HEK293T (cell line): Measurements from ENCODE around the gene SNAP91.

Experiments
- CTCF ChIA-PET: fragments of 350-600 bp; formaldehyde crosslinking; extraction: SDS; loops from one replicate; lab custom pipeline; 2021; ENCODE audit warnings: antibody characterized with exemption, inconsistent platforms; lab: Yijun Ruan, JAX
- POLR2A ChIA-PET: fragments of 350-600 bp; formaldehyde crosslinking; extraction: SDS; loops from one replicate; lab custom pipeline; 2020; ENCODE audit warnings: antibody characterized with exemption, inconsistent platforms; lab: Yijun Ruan, JAX
- DNase-seq: peaks from one replicate; pipeline ENCODE4 v3.0.0; 2012; ENCODE audit warnings: mixed read lengths; ENCODE audit errors: extremely low spot score
- ARNT ChIP-seq: fragments of 450-650 bp; IDR thresholded peaks from 2 replicates; pipeline ENCODE4 v1.6.1; 2017; ENCODE audit warnings: mild to moderate bottlenecking
- BHLHE40 ChIP-seq: fragments of 450-650 bp; IDR thresholded peaks from 2 replicates; pipeline ENCODE4 v1.6.1; 2016; ENCODE audit warnings: mild to moderate bottlenecking, moderate library complexity, borderline replicate concordance
- CTBP1 ChIP-seq: fragments of 450-650 bp; IDR thresholded peaks from 2 replicates; pipeline ENCODE4 v1.6.1; 2016; ENCODE audit warnings: borderline replicate concordance
- ELF4 ChIP-seq: fragments of 450-650 bp; IDR thresholded peaks from 2 replicates; pipeline ENCODE4 v1.6.1; 2017; ENCODE audit warnings: antibody characterized with exemption
- FOXA1 ChIP-seq: fragments of 450-650 bp; IDR thresholded peaks from 2 replicates; pipeline ENCODE4 v1.6.1; 2016; ENCODE audit warnings: mild to moderate bottlenecking
- FOXK2 ChIP-seq: fragments of 450-650 bp; IDR thresholded peaks from 2 replicates; pipeline ENCODE4 v1.6.1; 2016; ENCODE audit warnings: mild to moderate bottlenecking
- FOXM1 ChIP-seq: fragments of 450-650 bp; IDR thresholded peaks from 2 replicates; pipeline ENCODE4 v1.6.1; 2017; ENCODE audit warnings: mild to moderate bottlenecking, borderline replicate concordance
- HDGF ChIP-seq: fragments of 450-650 bp; IDR thresholded peaks from 2 replicates; pipeline ENCODE4 v1.6.1; 2017; ENCODE audit warnings: antibody characterized with exemption, borderline replicate concordance
- L3MBTL2 ChIP-seq: fragments of 450-650 bp; conservative IDR thresholded peaks from 2 replicates; pipeline ENCODE4 v1.6.1; 2016; ENCODE audit warnings: mild to moderate bottlenecking
- LEF1 ChIP-seq: fragments of 450-650 bp; IDR thresholded peaks from 2 replicates; pipeline ENCODE4 v1.6.1; 2017; ENCODE audit warnings: mild to moderate bottlenecking, borderline replicate concordance
- NFRKB ChIP-seq: fragments of 450-650 bp; IDR thresholded peaks from 2 replicates; pipeline ENCODE4 v1.6.1; 2016; ENCODE audit warnings: mild to moderate bottlenecking, moderate library complexity
- SP1 ChIP-seq: fragments of 450-650 bp; IDR thresholded peaks from 2 replicates; pipeline ENCODE4 v1.6.1; 2017
- SUZ12 ChIP-seq: fragments of 450-650 bp; IDR thresholded peaks from 2 replicates; pipeline ENCODE4 v1.6.1; 2016; ENCODE audit warnings: mild to moderate bottlenecking
- TARDBP ChIP-seq: fragments of 450-650 bp; IDR thresholded peaks from 2 replicates; pipeline ENCODE4 v1.6.1; 2016
- ZNF384 ChIP-seq: fragments of 450-650 bp; IDR thresholded peaks from 2 replicates; pipeline ENCODE4 v1.6.1; 2016
- TF ChIP-seq, protein P1 (sequence below): fragments of 450-650 bp; IDR thresholded peaks from 2 replicates; pipeline ENCODE4 v1.6.1; 2016

SNAP91 gene

DNA sequence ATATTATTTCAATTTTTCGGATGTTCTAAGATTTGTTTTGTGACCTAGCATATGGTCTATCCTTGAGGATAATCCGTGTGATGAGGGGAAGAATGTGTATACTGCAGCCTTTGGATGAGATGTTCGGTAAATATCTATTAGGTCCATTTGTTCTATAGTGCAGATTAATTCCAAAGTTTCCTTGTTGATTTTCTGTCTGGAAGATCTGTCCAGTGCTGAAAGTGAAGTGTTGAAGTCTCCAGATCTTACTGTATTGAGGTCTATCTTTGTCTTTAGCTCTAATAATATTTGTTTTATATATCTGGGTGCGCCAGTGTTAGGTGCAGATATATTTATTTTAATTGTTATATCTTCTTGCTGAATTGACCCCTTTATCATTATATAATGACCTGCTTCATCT is 32.2 kb upstream of the SNAP91 start:
- CTCF ChIA-PET, result no interaction called here
- TF ChIP-seq, protein P1, sequence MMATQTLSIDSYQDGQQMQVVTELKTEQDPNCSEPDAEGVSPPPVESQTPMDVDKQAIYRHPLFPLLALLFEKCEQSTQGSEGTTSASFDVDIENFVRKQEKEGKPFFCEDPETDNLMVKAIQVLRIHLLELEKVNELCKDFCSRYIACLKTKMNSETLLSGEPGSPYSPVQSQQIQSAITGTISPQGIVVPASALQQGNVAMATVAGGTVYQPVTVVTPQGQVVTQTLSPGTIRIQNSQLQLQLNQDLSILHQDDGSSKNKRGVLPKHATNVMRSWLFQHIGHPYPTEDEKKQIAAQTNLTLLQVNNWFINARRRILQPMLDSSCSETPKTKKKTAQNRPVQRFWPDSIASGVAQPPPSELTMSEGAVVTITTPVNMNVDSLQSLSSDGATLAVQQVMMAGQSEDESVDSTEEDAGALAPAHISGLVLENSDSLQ, result no peak
- TF ChIP-seq TARDBP (no peak), BHLHE40 (no peak)
- no peak for DNase-seq
- POLR2A ChIA-PET, result no interaction called here

DNA sequence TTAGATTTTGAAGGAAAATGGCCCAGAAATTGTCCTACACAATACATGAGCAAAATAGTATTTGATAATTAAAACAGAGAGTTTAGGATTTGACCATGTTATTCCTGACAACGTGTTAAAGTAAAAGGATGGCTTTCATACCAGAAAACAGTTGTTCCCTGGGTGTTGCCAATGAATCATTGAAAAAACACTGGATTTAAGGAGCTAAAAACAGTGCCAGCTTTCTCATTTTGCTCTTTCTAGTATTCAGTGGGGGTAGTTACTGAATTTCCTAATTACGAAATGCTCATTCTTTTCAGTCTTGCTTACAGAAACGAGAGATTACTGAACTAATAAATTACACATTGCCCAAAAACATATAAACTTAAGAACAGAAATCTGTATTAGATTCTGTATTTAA is 26.6 kb upstream of the SNAP91 start:
- TF ChIP-seq BHLHE40 (no peak), TARDBP (no peak), ARNT (no peak), SUZ12 (no peak), HDGF (no peak), ELF4 (no peak), CTBP1 (no peak), SP1 (no peak), NFRKB (no peak), FOXK2 (no peak), L3MBTL2 (no peak), FOXM1 (no peak), LEF1 (no peak), ZNF384 (no peak), FOXA1 (no peak)
- TF ChIP-seq, protein P1, result no peak
- ChIA-PET POLR2A (no interaction called here), CTCF (no interaction called here)
- no peak for DNase-seq

DNA sequence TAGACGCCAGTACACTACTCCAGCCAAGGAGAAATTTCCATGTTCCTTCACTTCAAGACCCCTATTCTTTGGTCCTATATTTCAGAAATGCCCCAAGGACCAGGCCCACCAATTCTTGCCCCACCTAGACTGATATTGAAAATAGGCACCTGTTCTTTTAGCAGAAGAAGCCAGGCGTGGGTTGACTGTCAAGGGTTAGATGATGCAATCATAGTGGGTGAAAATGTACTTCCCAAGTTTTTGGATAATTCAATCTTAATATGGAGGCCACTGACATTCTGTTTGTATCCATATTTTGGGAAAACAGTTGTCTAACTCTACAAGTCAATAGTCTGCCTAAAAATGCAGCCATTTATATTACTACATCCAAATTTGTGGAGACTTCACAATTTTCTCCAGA is 21.0 kb upstream of the SNAP91 start:
- TF ChIP-seq HDGF (no peak), ELF4 (no peak), LEF1 (no peak), BHLHE40 (no peak), L3MBTL2 (no peak), ZNF384 (no peak), SUZ12 (no peak), FOXK2 (no peak), FOXA1 (no peak), NFRKB (no peak), FOXM1 (no peak), SP1 (no peak), TARDBP (no peak), ARNT (no peak), CTBP1 (no peak)
- TF ChIP-seq, protein P1, result no peak
- ChIA-PET CTCF (no interaction called here), POLR2A (no interaction called here)
- no peak for DNase-seq

DNA sequence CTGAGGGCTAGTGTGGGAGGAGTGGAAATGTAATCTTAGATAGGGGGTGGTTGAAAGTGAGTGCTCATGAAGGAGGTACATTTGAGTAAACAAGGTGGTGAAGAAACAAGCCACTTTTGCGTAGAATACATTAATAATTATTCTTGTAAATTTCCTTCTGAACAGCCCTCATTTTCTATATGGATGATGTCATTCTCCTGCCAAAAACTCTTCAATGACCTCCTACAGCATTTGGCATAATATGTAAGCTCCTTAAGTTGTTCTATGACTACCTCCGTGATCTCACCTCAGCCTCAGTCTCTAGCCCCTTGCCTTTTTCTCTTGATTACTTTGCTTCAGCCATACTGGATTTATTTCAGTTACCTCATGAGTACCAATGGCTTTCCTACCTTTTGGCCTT is 14.0 kb upstream of the SNAP91 start:
- POLR2A ChIA-PET, result interaction anchor here (1.8 kb wide), 1 partner anchor 13 kb away, joined by 4 read pairs; no protein-coding TSS in a partner anchor
- CTCF ChIA-PET, result interaction anchor here (0.7 kb wide), 1 partner anchor 14 kb away, joined by 3 read pairs; the partner anchor contains the start of gene SNAP91

DNA sequence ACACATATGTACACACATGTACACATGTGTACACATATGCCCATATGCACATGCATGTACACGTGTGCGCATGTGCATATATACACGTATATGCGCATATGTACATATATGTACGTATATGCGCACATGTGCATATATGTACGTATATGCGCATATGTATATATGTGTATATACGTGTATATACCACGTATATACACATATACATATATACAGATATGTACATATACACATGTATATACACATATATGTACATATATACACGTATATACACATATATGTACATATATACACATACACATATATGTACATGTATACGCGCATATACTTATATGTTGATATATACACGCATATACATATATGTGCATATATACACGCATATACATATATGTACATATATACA is 8.9 kb upstream of the SNAP91 start:
- no peak for DNase-seq
- TF ChIP-seq L3MBTL2 (no peak), SUZ12 (no peak), LEF1 (no peak), ELF4 (no peak), SP1 (no peak)
- CTCF ChIA-PET, result no interaction called here
- POLR2A ChIA-PET, result no interaction called here

More for the DNA sequence above, 14.0 kb upstream of the SNAP91 start:
- DNase-seq, result no peak
- no peak for TF ChIP-seq SP1
- no peak for TF ChIP-seq ZNF384
- no peak for TF ChIP-seq TARDBP
- TF ChIP-seq FOXK2, result no peak
- TF ChIP-seq SUZ12, result no peak
- TF ChIP-seq FOXM1, result no peak
- TF ChIP-seq, protein P1, result no peak
- no peak for TF ChIP-seq NFRKB
- TF ChIP-seq LEF1, result no peak
- no peak for TF ChIP-seq CTBP1

DNA sequence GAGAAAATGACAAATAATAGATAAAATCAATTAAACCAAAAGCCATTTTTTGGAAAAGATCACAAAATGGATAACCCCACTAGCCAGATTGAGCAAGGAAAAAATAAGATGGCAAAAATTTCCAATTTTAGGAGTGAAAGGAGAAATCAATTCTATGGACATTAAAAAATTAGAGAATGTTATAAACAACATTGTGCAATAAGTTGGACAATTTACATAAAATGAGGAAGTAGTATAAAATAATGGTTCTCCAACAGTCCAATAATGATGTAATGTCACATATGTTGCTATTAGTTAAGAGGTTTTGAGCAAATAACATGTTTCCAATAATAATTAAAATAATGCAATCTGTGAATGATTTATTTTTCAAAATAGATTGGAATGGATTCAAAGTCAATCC is 3.1 kb upstream of the SNAP91 start:
- POLR2A ChIA-PET, result no interaction called here
- CTCF ChIA-PET, result no interaction called here

More for the DNA sequence above, 3.1 kb upstream of the SNAP91 start:
- DNase-seq, result no peak
- TF ChIP-seq, protein P1, result no peak
